Adrenal gland (tissue), 5 donors: ENCODE data around the gene CATSPER3.

Source experiments
- CTCF ChIP-seq, 6 experiments: fragments of 450-650 bp in 4 of 6; fragments of 200-600 bp in 2 of 6; sonication (generic) in 1 of 6; IDR thresholded peaks; 1 replicate in 5 of 6; 2 replicates in 1 of 6; pipeline versions ENCODE4 v1.5.1 to v1.8.0; 2016 to 2021; ENCODE audit warnings: antibody characterized with exemption in 6 of 6, mild to moderate bottlenecking in 2 of 6, moderate library complexity in 1 of 6
- POLR2A ChIP-seq, 2 donors: fragments of 450-650 bp; IDR thresholded peaks; one replicate each; pipeline ENCODE4 v1.6.1; 2017; ENCODE audit warnings: antibody characterized with exemption in 2 of 2, mild to moderate bottlenecking in 2 of 2, moderate library complexity in 1 of 2
- donor health status: DM: no; HTN: no; CAD: no.

GRCh38 chr5:135012951-135013391 lies 45.3 kb downstream of the CATSPER3 start:
- no peak for TF ChIP-seq CTCF (IDR thresholded peaks at IDR 0.05)
- no peak for TF ChIP-seq POLR2A (IDR thresholded peaks at IDR 0.05)
